Measurements from ENCODE around the gene NANS. TPM values are rescaled to one million over a fixed set of nuclear protein-coding genes. Genes with fewer than 3 reads are reported as not detected.
"Not testable (repeated sequence)": the region's sequence is repeated elsewhere in the genome, so short reads cannot be mapped to it uniquely, and the experiment has no call there.

Gene NANS
- total and polyA plus RNA-seq, 4 donors: 23.4 to 55.4 (median 42.8) TPM

- no peak for TF ChIP-seq EGR1 (IDR thresholded peaks at IDR 0.05; ENCODE audit: low read depth in 2 of 2)
- TF ChIP-seq SP1 (IDR thresholded peaks at IDR 0.05): no peak
Measured at GRCh38 chr9:98109052-98109451, 52.5 kb downstream of the NANS start (continued).

- not testable (repeated sequence) for H3K27ac ChIP-seq (ENCODE audit: low read depth in 1 of 2, low read length in 2 of 2); H3K27me3 ChIP-seq (ENCODE audit: control insufficient read depth in 4 of 4, insufficient read depth in 4 of 4, low read length in 3 of 4); H3K4me3 ChIP-seq (ENCODE audit: low read depth in 1 of 3, low read length in 3 of 3); DNase-seq (ENCODE audit: low spot score); H3K36me3 ChIP-seq (ENCODE audit: control insufficient read depth in 4 of 4, insufficient read depth in 3 of 4, low read depth in 1 of 4, low read length in 3 of 4); H3K9ac ChIP-seq (ENCODE audit: low read depth in 1 of 2, low read length in 2 of 2); H3K9me3 ChIP-seq (ENCODE audit: control insufficient read depth in 4 of 4, low read length in 3 of 4)
- WGBS: 98% methylated on average over 6 of the region's 6 CpGs
- peaks cover 2 to 16% (median 10%) of the 10 kb centered on the region in 4 donors for H3K4me1 ChIP-seq (ENCODE audit: control insufficient read depth in 4 of 4, insufficient read depth in 4 of 4, low read length in 3 of 4)
Measured at GRCh38 chr9:98117097-98117496, 60.6 kb downstream of the NANS start.

GRCh38 chr9:98117984-98118639 is 61.6 kb downstream of the NANS start:
- H3K9ac ChIP-seq (ENCODE audit: low read depth in 1 of 2, low read length in 2 of 2): peak overlapping the region in 1 of 2 donors; percentile 82
- H3K36me3 ChIP-seq (ENCODE audit: control insufficient read depth in 4 of 4, insufficient read depth in 3 of 4, low read depth in 1 of 4, low read length in 3 of 4): peaks cover 0 to 1% (median 0%) of the 10 kb centered on the region in 4 donors
- TF ChIP-seq YY1 (IDR thresholded peaks at IDR 0.05): peak; percentile 84
- no peak for TF ChIP-seq ATF3 (IDR thresholded peaks at IDR 0.05)
- no peak for TF ChIP-seq FOXA1 (IDR thresholded peaks at IDR 0.05)
- TF ChIP-seq GABPA (IDR thresholded peaks at IDR 0.05 in 1 of 2, conservative IDR thresholded peaks at IDR 0.05 in 1 of 2): no peak
- TF ChIP-seq RXRA (IDR thresholded peaks at IDR 0.05): peak; percentile 73 to 86
- TF ChIP-seq TAF1 (conservative IDR thresholded peaks at IDR 0.05): peak; percentile 61
- no peak for TF ChIP-seq ZBTB33 (IDR thresholded peaks at IDR 0.05)
- peak; percentile 31 for TF ChIP-seq NR2F2 (IDR thresholded peaks at IDR 0.05)
- peak; percentile 92 for TF ChIP-seq HNF4G (IDR thresholded peaks at IDR 0.05)
- TF ChIP-seq FOXA2 (IDR thresholded peaks at IDR 0.05): peak; percentile 20
- no peak for TF ChIP-seq REST (IDR thresholded peaks at IDR 0.05)
- TF ChIP-seq SP1 (IDR thresholded peaks at IDR 0.05): peak; percentile 88
- peak; percentile 66 for TF ChIP-seq MAX (IDR thresholded peaks at IDR 0.05)
- peak; percentile 26 to 30 for TF ChIP-seq RAD21 (IDR thresholded peaks at IDR 0.05)
- peak in 1 of 2 donors; percentile 55 for TF ChIP-seq JUND (IDR thresholded peaks at IDR 0.05)
- no peak for TF ChIP-seq EGR1 (IDR thresholded peaks at IDR 0.05; ENCODE audit: low read depth in 2 of 2)
- peak; percentile 98 to 99 for TF ChIP-seq HNF4A (conservative IDR thresholded peaks at IDR 0.05)
- no peak for TF ChIP-seq CTCF (IDR thresholded peaks at IDR 0.05; ENCODE audit: low read depth, low read length, missing input control)
- peak; percentile 46 for DNase-seq (ENCODE audit: low spot score)
- H3K9me3 ChIP-seq (ENCODE audit: control insufficient read depth in 4 of 4, low read length in 3 of 4): no peaks in the 10 kb centered on the region
- 38% methylated on average over 5 of the region's 5 CpGs for whole genome bisulfite sequencing
- peak overlapping the region; percentile 78 to 90 (median 86) for H3K4me3 ChIP-seq (ENCODE audit: low read depth in 1 of 3, low read length in 3 of 3)
- H3K27me3 ChIP-seq (ENCODE audit: control insufficient read depth in 4 of 4, insufficient read depth in 4 of 4, low read length in 3 of 4): no peaks in the 10 kb centered on the region
- peak overlapping the region; percentile 73 to 89 for H3K27ac ChIP-seq (ENCODE audit: low read depth in 1 of 2, low read length in 2 of 2)
- H3K4me1 ChIP-seq (ENCODE audit: control insufficient read depth in 4 of 4, insufficient read depth in 4 of 4, low read length in 3 of 4): peaks cover 2 to 16% (median 10%) of the 10 kb centered on the region in 4 donors
